H9 (cell line): ENCODE results near the gene BDNF. TPM values are rescaled to one million over a fixed set of nuclear protein-coding genes. Genes with fewer than 3 reads are reported as not detected.

Experiments
- DNase-seq: peaks from one replicate; pipeline ENCODE4 v3.0.0-alpha.2; 2017
- H2AFZ ChIP-seq: one replicate; pipeline ENCODE4 v1.6.1; 2013; ENCODE audit warnings: mild to moderate bottlenecking, low read length, control low read depth, moderate library complexity
- H2AK5ac ChIP-seq: 2 replicates; pipeline ENCODE4 v1.6.1; 2013; ENCODE audit warnings: low read length, control low read depth, mixed read lengths; ENCODE audit not compliant: insufficient read length
- H2BK120ac ChIP-seq: one replicate; pipeline ENCODE4 v1.6.1; 2013; ENCODE audit warnings: low read depth, mild to moderate bottlenecking, low read length, control low read depth, inconsistent platforms; ENCODE audit not compliant: poor library complexity, severe bottlenecking
- H2BK12ac ChIP-seq: 2 replicates; pipeline ENCODE4 v1.6.1; 2013; ENCODE audit warnings: low read length, control low read depth, mixed read lengths, low read depth; ENCODE audit not compliant: insufficient read length
- H2BK15ac ChIP-seq: 2 replicates; pipeline ENCODE4 v1.6.1; 2013; ENCODE audit warnings: low read depth, low read length, control low read depth
- H2BK20ac ChIP-seq: one replicate; pipeline ENCODE4 v1.6.1; 2013; ENCODE audit warnings: low read depth, mild to moderate bottlenecking, low read length, control low read depth, inconsistent platforms; ENCODE audit not compliant: poor library complexity, severe bottlenecking
- H2BK5ac ChIP-seq: 2 replicates; pipeline ENCODE4 v1.6.1; 2013; ENCODE audit warnings: low read length, control low read depth, mixed read lengths; ENCODE audit not compliant: insufficient read length
- H3K14ac ChIP-seq: 2 replicates; pipeline ENCODE4 v1.6.1; 2013; ENCODE audit warnings: low read length, control low read depth; ENCODE audit not compliant: insufficient read depth
- H3K18ac ChIP-seq: 2 replicates; pipeline ENCODE4 v1.6.1; 2013; ENCODE audit warnings: low read depth, mild to moderate bottlenecking, mixed read lengths, low read length, control low read depth; ENCODE audit not compliant: insufficient read length
- H3K23ac ChIP-seq: 2 replicates; pipeline ENCODE4 v1.6.1; 2013; ENCODE audit warnings: low read length, control low read depth, mixed read lengths, low read depth; ENCODE audit not compliant: insufficient read length
- H3K23me2 ChIP-seq: 2 replicates; pipeline ENCODE4 v1.6.1; 2013; ENCODE audit warnings: low read depth, mild to moderate bottlenecking, mixed read lengths, low read length, control low read depth; ENCODE audit not compliant: insufficient read length, poor library complexity, severe bottlenecking
- H3K27ac ChIP-seq: 2 replicates; pipeline ENCODE4 v1.5.1; 2013; ENCODE audit warnings: low read length, control low read depth, mixed read lengths, low read depth; ENCODE audit not compliant: insufficient read length
- H3K27me3 ChIP-seq: 2 replicates; pipeline ENCODE4 v1.6.1; 2013; ENCODE audit warnings: low read length, control low read depth, inconsistent platforms; ENCODE audit not compliant: insufficient read depth
- H3K4ac ChIP-seq: 2 replicates; pipeline ENCODE4 v1.6.1; 2013; ENCODE audit warnings: low read depth, mild to moderate bottlenecking, control low read depth, inconsistent platforms, low read length, moderate library complexity
- H3K4me1 ChIP-seq: 2 replicates; pipeline ENCODE4 v1.6.1; 2013; ENCODE audit warnings: low read length, control low read depth, inconsistent platforms; ENCODE audit not compliant: insufficient read depth
- H3K4me2 ChIP-seq: 2 replicates; pipeline ENCODE4 v1.6.1; 2013; ENCODE audit warnings: low read length, control low read depth, mixed read lengths; ENCODE audit not compliant: insufficient read length, insufficient read depth
- H3K56ac ChIP-seq: 2 replicates; pipeline ENCODE4 v1.6.1; 2013; ENCODE audit warnings: low read depth, mild to moderate bottlenecking, mixed read lengths, low read length, control low read depth; ENCODE audit not compliant: insufficient read length
- H3K79me1 ChIP-seq: 2 replicates; pipeline ENCODE4 v1.6.1; 2013; ENCODE audit warnings: low read depth, mild to moderate bottlenecking, moderate library complexity, low read length, control low read depth, inconsistent platforms; ENCODE audit not compliant: insufficient read depth, poor library complexity, severe bottlenecking
- H3K79me2 ChIP-seq: 2 replicates; pipeline ENCODE4 v1.6.1; 2013; ENCODE audit warnings: low read length, control low read depth, inconsistent platforms; ENCODE audit not compliant: insufficient read depth
- H3K9ac ChIP-seq: 2 replicates; pipeline ENCODE4 v1.6.1; 2013; ENCODE audit warnings: low read length, control low read depth, mixed read lengths; ENCODE audit not compliant: insufficient read length; ENCODE audit errors: extremely low read depth
- H3K9me3 ChIP-seq: one replicate; pipeline ENCODE4 v1.6.1; 2013; ENCODE audit warnings: low read depth, low read length, inconsistent platforms; ENCODE audit not compliant: control insufficient read depth
- H3T11ph ChIP-seq: one replicate; pipeline ENCODE4 v1.6.1; 2013; ENCODE audit warnings: mild to moderate bottlenecking, low read length, control low read depth, inconsistent platforms
- H4K20me1 ChIP-seq: one replicate; pipeline ENCODE4 v1.6.1; 2013; ENCODE audit not compliant: control insufficient read depth, insufficient read length, insufficient read depth
- H4K5ac ChIP-seq: 2 replicates; pipeline ENCODE4 v1.6.1; 2013; ENCODE audit warnings: low read depth, mild to moderate bottlenecking, mixed read lengths, low read length, control low read depth; ENCODE audit not compliant: insufficient read length
- H4K8ac ChIP-seq: replicated peaks from 2 replicates; pipeline ENCODE4 v1.6.1; 2013; ENCODE audit warnings: low read length, control low read depth, mixed read lengths, low read depth; ENCODE audit not compliant: insufficient read length
- H4K91ac ChIP-seq: 2 replicates; pipeline ENCODE4 v1.6.1; 2013; ENCODE audit warnings: low read depth, mild to moderate bottlenecking, moderate library complexity, mixed read lengths, low read length, control low read depth; ENCODE audit not compliant: insufficient read length
- H3K27ac Mint-ChIP-seq, 3 experiments: 2 replicates in 2 of 3; 3 replicates in 1 of 3; pipeline ENCODE4 v1.8.0; 2020 to 2021; ENCODE audit warnings: mixed read lengths in 3 of 3, mild to moderate bottlenecking in 1 of 3, moderate library complexity in 1 of 3
- H3K27me3 Mint-ChIP-seq: 2 replicates; pipeline ENCODE4 v1.8.0; 2021; ENCODE audit warnings: low read depth, mild to moderate bottlenecking, moderate library complexity, mixed read lengths
- H3K36me3 Mint-ChIP-seq, 3 experiments: 2 replicates in 2 of 3; 3 replicates in 1 of 3; pipeline ENCODE4 v1.8.0; 2020 to 2021; ENCODE audit warnings: low read depth in 3 of 3, mixed read lengths in 3 of 3; ENCODE audit not compliant: insufficient read depth in 1 of 3
- H3K4me1 Mint-ChIP-seq, 2 experiments: 2 replicates each; pipeline ENCODE4 v1.8.0; 2020; ENCODE audit warnings: mixed read lengths in 2 of 2
- H3K4me3 Mint-ChIP-seq, 2 experiments: 2 replicates in 1 of 2; 3 replicates in 1 of 2; pipeline ENCODE4 v1.8.0; 2020 to 2021; ENCODE audit warnings: mild to moderate bottlenecking in 2 of 2, mixed read lengths in 2 of 2, moderate library complexity in 1 of 2
- H3K9me3 Mint-ChIP-seq, 2 experiments: 2 replicates in 1 of 2; 3 replicates in 1 of 2; pipeline ENCODE4 v1.8.0; 2020; ENCODE audit warnings: mild to moderate bottlenecking in 2 of 2, mixed read lengths in 2 of 2, moderate library complexity in 1 of 2
- CTCF ChIP-seq: fragments of 200-600 bp; sonication (generic); conservative IDR thresholded peaks from 3 replicates; pipeline ENCODE4 v1.8.0; 2021; ENCODE audit warnings: antibody characterized with exemption, mild to moderate bottlenecking
- WGBS: extraction: QIAGEN DNeasy Blood & Tissue Kit; methylation state at CpG from one replicate; pipeline ENCODE4 v1.1.7; 2013; ENCODE audit warnings: missing lambda C conversion rate, low lambda C conversion rate, mixed read lengths; ENCODE audit not compliant: insufficient read length; ENCODE audit errors: extremely low coverage; 5-methylcytosine and 5-hydroxymethylcytosine counted together
- long read RNA-seq: library from polyadenylated mRNA; unstranded; transcript quantifications from one replicate; pipeline ENCODE4 v2.0.0, GENCODE V29; 2020
- total RNA-seq: library from RNA; stranded (reverse); gene quantifications from 2 replicates; pipeline ENCODE4 v1.2.1, GENCODE V29; 2021

The BDNF gene
- total RNA-seq, result 2.6 and 2.7 TPM in 2 replicates
- long read RNA-seq, full-length matches to known transcripts, result 12 of 12 reads
- long read RNA-seq, partial matches to known transcripts, result 0 of 12 reads
- long read RNA-seq, other reads (novel, unspliced or antisense), result 0 of 12 reads

GRCh38 chr11:27700351-27701301 lies at the start of gene BDNF:
BDNF (minus strand) TSS chr11:27700455; CDS start chr11:27658564, 41,891 bp downstream.
- peaks cover 48 to 50% of the 10 kb centered on the region in 2 experiments for H3K4me1 Mint-ChIP-seq
- H3K27ac Mint-ChIP-seq, result peak within 1 kb of the TSS in 1 of 3 experiments; percentile 3; a peak in 1 of 7 replicates

More at GRCh38 chr11:27700351-27701301, at the start of gene BDNF:
- H3K27me3 Mint-ChIP-seq, result peaks cover 43% of the 10 kb centered on the region
- H4K8ac ChIP-seq, result no peak within 1 kb of the TSS
- no peak within 1 kb of the TSS for H2AK5ac ChIP-seq
- H4K20me1 ChIP-seq, result no peaks in the 10 kb centered on the region
- H3K79me1 ChIP-seq, result no peaks in the 10 kb centered on the region
- no peak within 1 kb of the TSS for H4K5ac ChIP-seq
- H3K4ac ChIP-seq, result no peak within 1 kb of the TSS
- no peaks in the 10 kb centered on the region for H3K9me3 Mint-ChIP-seq
- no peak within 1 kb of the TSS for H3K18ac ChIP-seq
- no peaks in the 10 kb centered on the region for H3K79me2 ChIP-seq
- peak within 1 kb of the TSS; percentile 78 to 96 for H3K4me3 Mint-ChIP-seq
- DNase-seq, result peak; percentile 58
- H3K27ac ChIP-seq, result no peak within 1 kb of the TSS
- H3K4me1 ChIP-seq, result 0 out of 2 replicates have a peak, but pooled peaks cover 4% of the 10 kb centered on the region
- no peak within 1 kb of the TSS for H2BK20ac ChIP-seq
- no peak within 1 kb of the TSS for H3K23ac ChIP-seq
- H3K56ac ChIP-seq, result no peak within 1 kb of the TSS
- peak within 1 kb of the TSS; percentile 63; the same call in 1 of the 2 replicates for H3K14ac ChIP-seq
- peaks cover 0 to 2% (median 0%) of the 10 kb centered on the region in 3 experiments; a peak in 1 of 7 replicates for H3K36me3 Mint-ChIP-seq
- no peak within 1 kb of the TSS for H4K91ac ChIP-seq
- H2BK5ac ChIP-seq, result no peak within 1 kb of the TSS
- no peak within 1 kb of the TSS for H3T11ph ChIP-seq
- H3K4me2 ChIP-seq, result peak within 1 kb of the TSS; percentile 81
- H3K23me2 ChIP-seq, result peaks cover 29% of the 10 kb centered on the region
- H2AFZ ChIP-seq, result no peak within 1 kb of the TSS
- no CpG with 5 or more reads among the region's 92 CpGs for WGBS
- no peak within 1 kb of the TSS for H2BK15ac ChIP-seq
- TF ChIP-seq CTCF, result no peak
- H3K9me3 ChIP-seq, result no peaks in the 10 kb centered on the region
- H2BK120ac ChIP-seq, result no peak within 1 kb of the TSS
- H3K27me3 ChIP-seq, result peaks cover 15% of the 10 kb centered on the region; the same call in 1 of the 2 replicates
- H3K9ac ChIP-seq, result peak within 1 kb of the TSS; percentile 30
- no peak within 1 kb of the TSS for H2BK12ac ChIP-seq
